ENCODE measurements around the gene IKZF4.
"Not testable (repeated sequence)": the region's sequence is repeated elsewhere in the genome, so short reads cannot be mapped to it uniquely, and the experiment has no call there.

Gene IKZF4

GRCh38 chr12:56041552-56042429, 20.9 kb downstream of the IKZF4 start, which contains the start of gene RPS26:
Gene RPS26 (plus strand): TSS chr12:56041918. CDS start chr12:56042167, 249 bp downstream.
- DNase-seq, result peak; percentile 98

- not testable (repeated sequence) for DNase-seq
These were observed 21.6 kb downstream of the IKZF4 start for GRCh38 chr12:56042430-56042813.

GRCh38 chr12:56042843-56043242, 22.0 kb downstream of the IKZF4 start:
- no peak for DNase-seq

- DNase-seq, result no peak
These were observed 25.4 kb downstream of the IKZF4 start for GRCh38 chr12:56046027-56046780.

- DNase-seq, result no peak
These were observed 32.6 kb downstream of the IKZF4 start for GRCh38 chr12:56053407-56053893.

- DNase-seq, result not testable (repeated sequence)
These were observed 39.1 kb downstream of the IKZF4 start for GRCh38 chr12:56059964-56060363.

GRCh38 chr12:56061982-56062381, 41.1 kb downstream of the IKZF4 start:
- no peak for DNase-seq

- no peak for DNase-seq
These were observed 42.2 kb downstream of the IKZF4 start for GRCh38 chr12:56062996-56063395.

GRCh38 chr12:56071648-56072047, 50.8 kb downstream of the IKZF4 start:
- no peak for DNase-seq

GRCh38 chr12:56074396-56074795, 53.6 kb downstream of the IKZF4 start:
- no peak for DNase-seq

- not testable (repeated sequence) for DNase-seq
These were observed 57.1 kb downstream of the IKZF4 start for GRCh38 chr12:56077966-56078365.

GRCh38 chr12:56078427-56078826, 57.6 kb downstream of the IKZF4 start:
- DNase-seq, result no peak

- peak; percentile 87 for DNase-seq
These were observed 58.3 kb downstream of the IKZF4 start for GRCh38 chr12:56078931-56079722.

- DNase-seq, result peak; percentile 83
These were observed 59.1 kb downstream of the IKZF4 start, which contains the start of gene ERBB3 for GRCh38 chr12:56079723-56080555. Gene ERBB3 (plus strand): TSS chr12:56080165. CDS start chr12:56080301, 136 bp downstream.

- no peak for DNase-seq
These were observed 59.8 kb downstream of the IKZF4 start for GRCh38 chr12:56080556-56081138.

GRCh38 chr12:56081393-56082347, 60.8 kb downstream of the IKZF4 start:
- peak; percentile 57 for DNase-seq

GRCh38 chr12:56082382-56082781, 61.5 kb downstream of the IKZF4 start:
- DNase-seq, result no peak

- DNase-seq, result no peak
These were observed 62.1 kb downstream of the IKZF4 start for GRCh38 chr12:56082967-56083366.

GRCh38 chr12:56084958-56085543, 64.2 kb downstream of the IKZF4 start:
- no peak for DNase-seq

- no peak for DNase-seq
These were observed 65.3 kb downstream of the IKZF4 start for GRCh38 chr12:56086096-56086495.
